MM.1S (cell line): ENCODE results near the gene EPYC.

ENCODE experiments used
- CTCF ChIP-seq: fragments of 300-600 bp; sonication (generic); IDR thresholded peaks from 2 replicates; pipeline ENCODE4 v1.5.1; 2016; ENCODE audit warnings: antibody characterized with exemption, low read length, mixed read lengths
- EZH2phosphoT487 ChIP-seq: fragments of 300-600 bp; sonication (generic); IDR thresholded peaks from 2 replicates; pipeline ENCODE4 v1.6.1; 2018; ENCODE audit warnings: antibody characterized with exemption, low read length

GRCh38 chr12:90939382-90939781 lies 65.4 kb downstream of the EPYC start:
- TF ChIP-seq CTCF (no peak), EZH2phosphoT487 (no peak)
